Smooth muscle cell (in vitro differentiated cells): ENCODE data around the gene PUSL1. TPM values are rescaled to one million over a fixed set of nuclear protein-coding genes. Genes with fewer than 3 reads are reported as not detected.

Experiments
- DNase-seq: peaks from one replicate; lab custom pipeline; 2025; ENCODE audit not compliant: unreplicated experiment; lab: John Stamatoyannopoulos, UW
- H2AFZ ChIP-seq: fragments of 200-600 bp; sonication (generic); 2 replicates; pipeline ENCODE4 v1.6.0; 2016; ENCODE audit warnings: antibody characterized with exemption, low read depth, mild to moderate bottlenecking
- H3F3A ChIP-seq: fragments of 200-600 bp; sonication (generic); 2 replicates; pipeline ENCODE4 v1.6.0; 2017; ENCODE audit warnings: antibody characterized with exemption, low read depth
- H3K27ac ChIP-seq: fragments of 200-600 bp; sonication (generic); 2 replicates; pipeline ENCODE4 v1.5.1; 2016; ENCODE audit warnings: low read depth, mild to moderate bottlenecking
- H3K27me3 ChIP-seq: fragments of 200-600 bp; sonication (generic); 2 replicates; pipeline ENCODE4 v1.6.1; 2016; ENCODE audit warnings: low read depth, mild to moderate bottlenecking
- H3K36me3 ChIP-seq: fragments of 200-600 bp; sonication (generic); 2 replicates; pipeline ENCODE4 v1.5.1; 2016; ENCODE audit warnings: low read depth
- H3K4me1 ChIP-seq: fragments of 200-600 bp; sonication (generic); 2 replicates; pipeline ENCODE4 v1.5.1; 2016; ENCODE audit warnings: low read depth
- H3K4me2 ChIP-seq: fragments of 200-600 bp; sonication (generic); 2 replicates; pipeline ENCODE4 v1.6.0; 2016; ENCODE audit warnings: mild to moderate bottlenecking
- H3K4me3 ChIP-seq: fragments of 200-600 bp; sonication (generic); 2 replicates; pipeline ENCODE4 v1.5.1; 2016; ENCODE audit warnings: mild to moderate bottlenecking
- H3K79me2 ChIP-seq: fragments of 200-600 bp; sonication (generic); 2 replicates; pipeline ENCODE4 v1.6.0; 2016; ENCODE audit warnings: low read depth, mild to moderate bottlenecking
- H3K9ac ChIP-seq: fragments of 200-600 bp; sonication (generic); 2 replicates; pipeline ENCODE4 v1.6.0; 2016; ENCODE audit warnings: low read depth
- H3K9me3 ChIP-seq: fragments of 200-600 bp; sonication (generic); replicated peaks from 2 replicates; pipeline ENCODE4 v1.5.1; 2016; ENCODE audit warnings: low read depth
- H4K20me1 ChIP-seq: fragments of 200-600 bp; sonication (generic); 2 replicates; pipeline ENCODE4 v1.6.0; 2016; ENCODE audit warnings: low read depth
- CTCF ChIP-seq: fragments of 200-600 bp; sonication (generic); IDR thresholded peaks from 2 replicates; pipeline ENCODE4 v1.5.1; 2017; ENCODE audit warnings: borderline replicate concordance, mild to moderate bottlenecking, antibody characterized with exemption; ENCODE audit not compliant: insufficient read depth, poor library complexity, severe bottlenecking
- WGBS: methylation state at CpG from one replicate; pipeline ENCODE4 v1.1.7; 2016; ENCODE audit warnings: low lambda C conversion rate; 5-methylcytosine and 5-hydroxymethylcytosine counted together
- polyA plus RNA-seq: library from polyadenylated mRNA; unstranded; fragments of >200 nt; fragmentation: Nextera tagmentation; extraction: Ambion mirVana; gene quantifications from 2 replicates; pipeline ENCODE4 v1.2.1, GENCODE V29; 2016
- total RNA-seq: library from RNA; depleted of rRNA; stranded (reverse); fragments of >200 nt; gene quantifications from 2 replicates; pipeline ENCODE4 v1.2.3, GENCODE V29; 2014

PUSL1 gene
- total and polyA plus RNA-seq, 2 experiments from 2014 or later = 16.7 to 31.4 TPM

GRCh38 chr1:1267488-1268283 is 40.7 kb upstream of the PUSL1 start:
- Histone ChIP-seq H3K9me3 (no peaks in the 10 kb centered on the region), H4K20me1 (peaks cover 70% of the 10 kb centered on the region), H3K27me3 (no peaks in the 10 kb centered on the region), H3K4me1 (peaks cover 11% of the 10 kb centered on the region), H3K36me3 (no peaks in the 10 kb centered on the region), H3K9ac (no peak overlapping the region), H3K4me2 (no peak overlapping the region), H3K27ac (no peak overlapping the region), H3K79me2 (peaks cover 80% of the 10 kb centered on the region), H2AFZ (no peak overlapping the region), H3F3A (peaks cover 8% of the 10 kb centered on the region), H3K4me3 (no peak overlapping the region)
- 98% methylated on average over 39 of the region's 39 CpGs for WGBS
- no peak for TF ChIP-seq CTCF
- no peak for DNase-seq

GRCh38 chr1:1268284-1268682 is 40.1 kb upstream of the PUSL1 start:
- Histone ChIP-seq H3K27me3 (no peaks in the 10 kb centered on the region), H4K20me1 (peaks cover 69% of the 10 kb centered on the region), H3K4me3 (no peak overlapping the region), H3K9ac (no peak overlapping the region), H3K79me2 (peaks cover 82% of the 10 kb centered on the region), H3F3A (peaks cover 8% of the 10 kb centered on the region), H3K27ac (no peak overlapping the region), H2AFZ (no peak overlapping the region), H3K4me2 (no peak overlapping the region), H3K4me1 (peaks cover 12% of the 10 kb centered on the region), H3K36me3 (no peaks in the 10 kb centered on the region), H3K9me3 (no peaks in the 10 kb centered on the region)
- WGBS = 97% methylated on average over 13 of the region's 13 CpGs
- DNase-seq = no peak
- no peak for TF ChIP-seq CTCF

- H3F3A ChIP-seq = peaks cover 7% of the 10 kb centered on the region
- no peak overlapping the region for H3K9ac ChIP-seq
Measured at GRCh38 chr1:1270813-1271212, 37.6 kb upstream of the PUSL1 start.

More at GRCh38 chr1:1270813-1271212, 37.6 kb upstream of the PUSL1 start:
- H4K20me1 ChIP-seq = peaks cover 50% of the 10 kb centered on the region
- peaks cover 71% of the 10 kb centered on the region for H3K79me2 ChIP-seq
- H3K27ac ChIP-seq = no peak overlapping the region
- DNase-seq = no peak
- no peaks in the 10 kb centered on the region for H3K27me3 ChIP-seq
- H3K4me3 ChIP-seq = no peak overlapping the region
- no peak overlapping the region for H2AFZ ChIP-seq
- TF ChIP-seq CTCF = no peak
- 84% methylated on average over 7 of the region's 7 CpGs for WGBS
- peaks cover 18% of the 10 kb centered on the region for H3K4me1 ChIP-seq
- no peaks in the 10 kb centered on the region for H3K36me3 ChIP-seq
- no peaks in the 10 kb centered on the region for H3K9me3 ChIP-seq
- peak overlapping the region; percentile 54 for H3K4me2 ChIP-seq
